CD4-positive, alpha-beta T cell (primary cell): ENCODE data around the gene CENPT. TPM values are rescaled to one million over a fixed set of nuclear protein-coding genes. Genes with fewer than 3 reads are reported as not detected.
A peak's percentile ranks its signal among the peaks of the same experiment; 100 is the strongest.

ENCODE experiments used
- ATAC-seq: fragments of 200-7000 bp; cut with Tn5 transposase; one replicate; pipeline ENCODE4 v1.10.0; 2022; ENCODE audit warnings: mild to moderate bottlenecking; ENCODE audit not compliant: poor library complexity
- CTCF ChIA-PET: fragments of 350-600 bp; sonication (Branson Sonifier 250); formaldehyde crosslinking; loops from one replicate; lab custom pipeline; 2021; ENCODE audit warnings: antibody characterized with exemption, inconsistent platforms; lab: Charles Lee
- POLR2A ChIA-PET: fragments of 350-600 bp; sonication (Branson Sonifier 250); formaldehyde crosslinking; loops from one replicate; lab custom pipeline; 2021; ENCODE audit warnings: antibody characterized with exemption, inconsistent platforms; lab: Charles Lee
- DNase-seq, 14 experiments: peaks; one replicate each; pipeline ENCODE4 v3.0.0-alpha.2; 2013 to 2020; ENCODE audit warnings: mixed read lengths in 2 of 14
- H3K27ac ChIP-seq, 2 donors: one replicate each; pipeline versions ENCODE4 v1.5.1 to v1.7.0; 2013; ENCODE audit warnings: low read length in 2 of 2, low read depth in 1 of 2, mild to moderate bottlenecking in 1 of 2
- H3K27me3 ChIP-seq, 2 experiments: 1 replicate in 1 of 2; 2 replicates in 1 of 2; pipeline versions ENCODE4 v1.6.1 to v1.7.0; 2013; ENCODE audit warnings: low read length in 2 of 2, control low read depth in 1 of 2, mild to moderate bottlenecking in 1 of 2, moderate library complexity in 1 of 2; ENCODE audit not compliant: insufficient read depth in 2 of 2, control insufficient read depth in 1 of 2
- H3K36me3 ChIP-seq: one replicate; pipeline ENCODE4 v1.6.1; 2013; ENCODE audit warnings: low read length, control low read depth; ENCODE audit not compliant: insufficient read depth
- H3K4me1 ChIP-seq: one replicate; pipeline ENCODE4 v1.6.1; 2013; ENCODE audit warnings: low read length, control low read depth; ENCODE audit not compliant: insufficient read depth
- H3K4me3 ChIP-seq: one replicate; pipeline ENCODE4 v1.5.1; 2013; ENCODE audit warnings: mild to moderate bottlenecking, low read length, moderate library complexity
- H3K9me3 ChIP-seq, 2 experiments: 1 replicate in 1 of 2; 2 replicates in 1 of 2; pipeline versions ENCODE4 v1.6.1 to v1.7.0; 2013; ENCODE audit warnings: low read length in 2 of 2, mild to moderate bottlenecking in 2 of 2, control low read depth in 1 of 2, moderate library complexity in 1 of 2; ENCODE audit not compliant: control insufficient read depth in 1 of 2, insufficient read depth in 1 of 2
- H3K27ac Mint-ChIP-seq: one replicate; pipeline ENCODE4 v1.8.0; 2020; ENCODE audit warnings: mixed read lengths
- H3K27me3 Mint-ChIP-seq: one replicate; pipeline ENCODE4 v1.8.0; 2021; ENCODE audit warnings: mixed read lengths
- H3K36me3 Mint-ChIP-seq: one replicate; pipeline ENCODE4 v1.8.0; 2021; ENCODE audit warnings: low read depth, mixed read lengths
- H3K4me1 Mint-ChIP-seq: one replicate; pipeline ENCODE4 v1.8.0; 2021; ENCODE audit warnings: low read depth, mixed read lengths
- H3K4me3 Mint-ChIP-seq: one replicate; pipeline ENCODE4 v1.8.0; 2020; ENCODE audit warnings: mild to moderate bottlenecking, mixed read lengths
- H3K9me3 Mint-ChIP-seq: one replicate; pipeline ENCODE4 v1.8.0; 2020; ENCODE audit warnings: mixed read lengths
- CTCF ChIP-seq: fragments of 200-600 bp; IDR thresholded peaks from one replicate; pipeline ENCODE4 v1.8.0; 2022; ENCODE audit warnings: antibody characterized with exemption, mild to moderate bottlenecking
- intact Hi-C, 2 experiments: fragments of 100-400 bp; cut with DNase I in 1 of 2; cut with micrococcal nuclease in 1 of 2; formaldehyde crosslinking; loops; one replicate each; pipeline versions ENCODE4 v1.15.1 to v1.9.0; 2023 to 2025; cut with DNase I, micrococcal nuclease
- total RNA-seq, 174 experiments: library from RNA in 2 of 174; stranded (reverse) in 2 of 174; gene quantifications; one replicate each; pipeline ENCODE4 v1.2.3 and lab custom pipeline; 2021 to 2026

Gene CENPT
- total RNA-seq, 2 experiments from 2014 or later: 77.5 to 84.1 TPM

GRCh38 chr16:67783353-67783725 is 64.2 kb downstream of the CENPT start:
- peak overlapping the region; percentile 51 for H3K27ac Mint-ChIP-seq
- Histone ChIP-seq H3K27ac (no peak overlapping the region), H3K4me1 (peaks cover 25% of the 10 kb centered on the region), H3K4me3 (no peak overlapping the region), H3K27me3 (no peaks in the 10 kb centered on the region), H3K9me3 (no peaks in the 10 kb centered on the region), H3K36me3 (peaks cover 2% of the 10 kb centered on the region)
- TF ChIP-seq CTCF: no peak
- H3K9me3 Mint-ChIP-seq: no peaks in the 10 kb centered on the region
- no peaks in the 10 kb centered on the region for H3K27me3 Mint-ChIP-seq
- H3K36me3 Mint-ChIP-seq: peaks cover 6% of the 10 kb centered on the region
- ChIA-PET POLR2A (no interaction called here), CTCF (interaction anchor here (1.2 kb wide), 1 partner anchor 33 kb away, joined by 3 read pairs; no protein-coding TSS in a partner anchor)
- intact Hi-C loops: no loop called here
- peaks cover 34% of the 10 kb centered on the region for H3K4me1 Mint-ChIP-seq
- H3K4me3 Mint-ChIP-seq: no peak overlapping the region
- DNase-seq (no peak), ATAC-seq (no peak)

DNA sequence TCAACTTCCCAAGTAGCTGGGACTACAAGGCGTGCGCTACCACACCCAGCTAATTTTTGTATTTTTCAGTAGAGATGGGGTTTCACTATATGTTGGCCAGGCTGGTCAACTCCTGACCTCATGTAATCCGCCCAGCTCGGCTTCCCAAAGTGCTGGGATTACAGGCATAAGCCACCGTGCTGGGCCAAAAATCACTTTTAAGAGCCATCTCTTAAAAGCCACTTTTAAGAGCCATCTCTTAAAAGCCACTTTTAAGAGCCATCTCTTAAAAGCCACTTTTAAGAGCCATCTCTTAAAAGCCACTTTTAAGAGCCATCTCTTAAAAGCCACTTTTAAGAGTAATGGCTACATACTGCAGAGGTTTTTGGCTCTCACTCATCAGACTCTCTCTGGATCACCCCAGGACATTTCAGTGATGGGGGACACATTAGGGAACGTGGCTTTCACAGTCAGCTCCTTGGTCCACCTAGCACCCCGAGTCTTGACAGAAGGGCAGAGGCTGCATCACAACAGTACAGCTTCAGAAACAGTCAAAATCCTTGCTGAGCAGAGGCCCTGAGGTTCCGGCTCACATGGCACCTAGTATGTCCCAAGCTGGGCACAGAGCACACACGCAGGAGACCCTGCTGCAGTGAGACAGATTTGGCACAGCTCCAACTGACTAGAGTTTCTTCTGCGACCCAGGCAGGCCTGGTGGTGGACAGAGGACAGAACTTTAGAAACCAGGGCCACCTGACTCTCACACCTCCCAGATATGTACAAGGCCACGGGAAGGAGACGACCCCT is 64.7 kb downstream of the CENPT start:
- Mint-ChIP-seq H3K9me3 (no peaks in the 10 kb centered on the region), H3K4me3 (no peak overlapping the region), H3K36me3 (peaks cover 9% of the 10 kb centered on the region), H3K4me1 (peaks cover 38% of the 10 kb centered on the region), H3K27me3 (no peaks in the 10 kb centered on the region), H3K27ac (peak overlapping the region; percentile 51)
- no peak for DNase-seq
- peaks cover 2% of the 10 kb centered on the region for H3K36me3 ChIP-seq
- CTCF ChIA-PET: interaction anchor here (1.2 kb wide), 1 partner anchor 34 kb away, joined by 3 read pairs; no protein-coding TSS in a partner anchor
- no peaks in the 10 kb centered on the region for H3K9me3 ChIP-seq
- no peak overlapping the region for H3K4me3 ChIP-seq
- intact Hi-C loops: no loop called here
- no peak for ATAC-seq
- H3K27me3 ChIP-seq: no peaks in the 10 kb centered on the region
- TF ChIP-seq CTCF: no peak
- H3K4me1 ChIP-seq: peaks cover 25% of the 10 kb centered on the region
- H3K27ac ChIP-seq: no peak overlapping the region
- POLR2A ChIA-PET: interaction anchor here (1.7 to 2.4 kb wide), 2 partner anchors 19 to 24 kb away, joined by 7 to 14 read pairs; partner anchors contain the start of genes RANBP10 and TSNAXIP1

DNA sequence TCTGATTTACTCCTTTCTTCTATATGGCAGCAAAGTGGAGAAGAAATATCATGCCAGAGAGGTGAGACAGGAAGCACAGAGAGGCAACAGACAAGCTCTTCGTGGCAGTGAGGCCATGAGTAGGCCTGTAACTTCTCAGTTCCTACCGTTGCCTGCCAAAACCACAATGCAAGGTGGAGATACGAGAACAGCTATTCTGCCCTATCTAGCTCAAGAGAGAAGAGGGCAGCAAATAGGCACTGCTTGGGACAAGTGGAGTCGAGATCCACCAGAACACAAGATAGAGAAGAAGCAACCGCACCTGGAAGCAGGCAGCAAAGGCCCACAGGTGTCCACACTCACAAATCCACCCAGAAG is 66.0 kb downstream of the CENPT start:
- Mint-ChIP-seq H3K36me3 (peaks cover 12% of the 10 kb centered on the region), H3K27ac (peak overlapping the region; percentile 92), H3K9me3 (no peaks in the 10 kb centered on the region), H3K4me3 (peak overlapping the region; percentile 8), H3K4me1 (peaks cover 42% of the 10 kb centered on the region), H3K27me3 (no peaks in the 10 kb centered on the region)
- Histone ChIP-seq H3K27ac (peak overlapping the region; percentile 49 to 56), H3K4me1 (peaks cover 25% of the 10 kb centered on the region), H3K27me3 (no peaks in the 10 kb centered on the region), H3K4me3 (no peak overlapping the region), H3K36me3 (peaks cover 2% of the 10 kb centered on the region), H3K9me3 (no peaks in the 10 kb centered on the region)
- TF ChIP-seq CTCF: no peak
- peak; percentile 90 for ATAC-seq
- DNase-seq: peak in 7 of 14 experiments; percentile 2 to 31 (median 23)
- ChIA-PET POLR2A (interaction anchor here (0.9 to 2.4 kb wide), 5 partner anchors 20 to 62 kb away, joined by 3 to 14 read pairs (median 7); partner anchors contain the start of genes GFOD2, RANBP10 and TSNAXIP1), CTCF (interaction anchor here (1.8 kb wide), 1 partner anchor 35 kb away, joined by 5 read pairs; no protein-coding TSS in a partner anchor)
- intact Hi-C loops: no loop called here
